WTC11 (cell line): Measurements from ENCODE around the gene CYB5D1. TPM values are rescaled to one million over a fixed set of nuclear protein-coding genes. Genes with fewer than 3 reads are reported as not detected.

Experiments
- ATAC-seq: fragments of 200-7000 bp; cut with Tn5 transposase; 2 replicates; pipeline ENCODE4 v1.10.0; 2021; ENCODE audit warnings: mild to moderate bottlenecking, moderate library complexity
- CTCF ChIA-PET: fragments of 300-600 bp; sonication (Branson Sonifier 250); formaldehyde crosslinking; loops from one replicate; lab custom pipeline; 2021; ENCODE audit warnings: antibody characterized with exemption; lab: Charles Lee
- POLR2A ChIA-PET: fragments of 350-600 bp; sonication (Branson Sonifier 250); formaldehyde crosslinking; loops from one replicate; lab custom pipeline; 2021; ENCODE audit warnings: antibody characterized with exemption; lab: Charles Lee
- DNase-seq: peaks from one replicate; pipeline ENCODE4 v3.0.0; 2021; ENCODE audit warnings: low spot score
- H3K27ac Mint-ChIP-seq: 2 replicates; pipeline ENCODE4 v1.8.0; 2021; ENCODE audit warnings: mixed read lengths
- H3K27me3 Mint-ChIP-seq: 2 replicates; pipeline ENCODE4 v1.8.0; 2021; ENCODE audit warnings: low read depth, mild to moderate bottlenecking, moderate library complexity, mixed read lengths
- H3K36me3 Mint-ChIP-seq: 2 replicates; pipeline ENCODE4 v1.8.0; 2021; ENCODE audit warnings: mixed read lengths
- H3K4me1 Mint-ChIP-seq: 2 replicates; pipeline ENCODE4 v1.8.0; 2022; ENCODE audit warnings: mixed read lengths
- H3K4me3 Mint-ChIP-seq: 2 replicates; pipeline ENCODE4 v1.8.0; 2021; ENCODE audit warnings: mild to moderate bottlenecking, moderate library complexity, mixed read lengths
- H3K9me3 Mint-ChIP-seq: 2 replicates; pipeline ENCODE4 v1.8.0; 2021; ENCODE audit warnings: mixed read lengths
- ARID4B ChIP-seq: sonication (generic); formaldehyde crosslinking; IDR thresholded peaks from 2 replicates; pipeline ENCODE4 v1.8.0; 2023; ENCODE audit warnings: missing genetic modification reagents, mild to moderate bottlenecking, borderline replicate concordance
- CREB1 ChIP-seq: sonication (generic); formaldehyde crosslinking; IDR thresholded peaks from 2 replicates; pipeline ENCODE4 v1.8.0; 2023; ENCODE audit warnings: mild to moderate bottlenecking, missing genetic modification reagents
- E2F4 ChIP-seq: sonication (generic); formaldehyde crosslinking; IDR thresholded peaks from 2 replicates; pipeline ENCODE4 v1.8.1; 2022; ENCODE audit warnings: low read depth, mild to moderate bottlenecking, moderate library complexity, missing genetic modification reagents, borderline replicate concordance
- ESRRA ChIP-seq: sonication (generic); formaldehyde crosslinking; IDR thresholded peaks from 2 replicates; pipeline ENCODE4 v1.8.1; 2022; ENCODE audit warnings: mild to moderate bottlenecking, missing genetic modification reagents, borderline replicate concordance
- JUN ChIP-seq: sonication (generic); formaldehyde crosslinking; IDR thresholded peaks from 2 replicates; pipeline ENCODE4 v1.8.0; 2023; ENCODE audit warnings: mild to moderate bottlenecking, missing genetic modification reagents
- KAT7 ChIP-seq: sonication (generic); formaldehyde crosslinking; IDR thresholded peaks from 2 replicates; pipeline ENCODE4 v1.8.1; 2023; ENCODE audit warnings: missing genetic modification reagents, mild to moderate bottlenecking, borderline replicate concordance
- NFYB ChIP-seq: sonication (generic); formaldehyde crosslinking; conservative IDR thresholded peaks from 2 replicates; pipeline ENCODE4 v1.8.0; 2022; ENCODE audit warnings: low read depth, missing genetic modification reagents
- PRRX2 ChIP-seq: fragments of 250-450 bp; sonication (Bioruptor Pico); IDR thresholded peaks from 2 replicates; pipeline ENCODE4 v1.8.0; 2021; ENCODE audit warnings: mild to moderate bottlenecking
- ZNF232 ChIP-seq: sonication (generic); formaldehyde crosslinking; IDR thresholded peaks from 2 replicates; pipeline ENCODE4 v1.8.0; 2022; ENCODE audit warnings: mild to moderate bottlenecking, missing genetic modification reagents
- ZNF263 ChIP-seq: sonication (generic); formaldehyde crosslinking; IDR thresholded peaks from 2 replicates; pipeline ENCODE4 v1.8.1; 2022; ENCODE audit warnings: low read depth, mild to moderate bottlenecking, moderate library complexity, missing genetic modification reagents
- ZNF281 ChIP-seq: sonication (generic); formaldehyde crosslinking; IDR thresholded peaks from 2 replicates; pipeline ENCODE4 v1.8.0; 2023; ENCODE audit warnings: mild to moderate bottlenecking, missing genetic modification reagents
- ZNF423 ChIP-seq: fragments of 250-450 bp; sonication (Bioruptor Pico); IDR thresholded peaks from 2 replicates; pipeline ENCODE4 v2.1.2; 2022; ENCODE audit warnings: mild to moderate bottlenecking, moderate library complexity
- ZNF425 ChIP-seq: fragments of 250-450 bp; sonication (Bioruptor Pico); conservative IDR thresholded peaks from 2 replicates; pipeline ENCODE4 v1.9.0; 2021; ENCODE audit warnings: mild to moderate bottlenecking
- ZNF532 ChIP-seq: fragments of 250-450 bp; sonication (Bioruptor Pico); IDR thresholded peaks from 2 replicates; pipeline ENCODE4 v1.9.0; 2021; ENCODE audit warnings: mild to moderate bottlenecking, borderline replicate concordance
- total RNA-seq: library from RNA; stranded (reverse); gene quantifications from 3 replicates; pipeline ENCODE4 v1.2.3, GENCODE V29; 2021

The CYB5D1 gene
- total RNA-seq, 1 experiment from 2014 or later: 15.2 TPM

- DNase-seq (no peak), ATAC-seq (no peak)
These were observed 23.7 kb downstream of the CYB5D1 start for GRCh38 chr17:7881276-7882054.

More at GRCh38 chr17:7881276-7882054, 23.7 kb downstream of the CYB5D1 start:
- Mint-ChIP-seq H3K4me1 (peaks cover 8% of the 10 kb centered on the region), H3K27ac (no peak overlapping the region), H3K27me3 (no peaks in the 10 kb centered on the region; the same call in 1 of the 2 replicates)
- TF ChIP-seq KAT7 (no peak), ZNF425 (CRISPR knock-in tag) (no peak), ZNF263 (no peak), JUN (no peak), E2F4 (CRISPR knock-in tag) (no peak), ZNF423 (CRISPR knock-in tag) (no peak), CREB1 (no peak), ESRRA (CRISPR knock-in tag) (no peak), ZNF532 (CRISPR knock-in tag) (no peak), NFYB (CRISPR knock-in tag) (no peak), ZNF232 (CRISPR knock-in tag) (no peak), ARID4B (CRISPR knock-in tag) (no peak), PRRX2 (CRISPR knock-in tag) (no peak), ZNF281 (CRISPR knock-in tag) (no peak)
- TF ChIP-seq, all 79 proteins: peak for 0
- ChIA-PET POLR2A (no interaction called here), CTCF (interaction anchor here (0.6 kb wide), 1 partner anchor 142 kb away, joined by 3 read pairs; no protein-coding TSS in a partner anchor)
- Mint-ChIP-seq H3K9me3 (no peaks in the 10 kb centered on the region), H3K36me3 (no peaks in the 10 kb centered on the region), H3K4me3 (no peak overlapping the region)
